GM21447 (cell line): ENCODE measurements around the gene KBTBD12.
"Not testable (repeated sequence)": the region's sequence is repeated elsewhere in the genome, so short reads cannot be mapped to it uniquely, and the experiment has no call there.

ENCODE experiments used
- ATAC-seq: cut with Tn5 transposase; IDR thresholded peaks from one replicate; pipeline ENCODE4 v1.9.1; 2021; ENCODE audit not compliant: unreplicated experiment

KBTBD12 gene

DNA sequence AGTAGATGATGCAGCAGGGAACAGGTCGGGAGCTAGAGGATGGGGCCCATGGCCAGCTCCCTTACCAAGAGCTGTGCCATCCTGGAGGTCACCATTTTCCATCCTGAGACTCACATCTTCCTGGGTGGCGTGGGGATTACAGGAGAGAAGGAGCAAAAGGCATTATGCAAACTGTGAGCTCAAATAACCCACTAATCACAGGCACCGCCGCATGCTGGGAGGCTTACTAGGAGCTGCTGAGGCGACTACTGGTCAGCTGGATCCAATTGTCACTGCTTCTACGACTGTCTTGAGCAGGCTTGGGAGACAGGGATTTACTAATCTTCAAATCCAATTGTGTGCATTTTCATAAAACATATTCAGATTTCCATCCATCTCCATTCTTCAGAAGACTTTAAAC is 12.5 kb upstream of the KBTBD12 start:
- no peak for ATAC-seq

DNA sequence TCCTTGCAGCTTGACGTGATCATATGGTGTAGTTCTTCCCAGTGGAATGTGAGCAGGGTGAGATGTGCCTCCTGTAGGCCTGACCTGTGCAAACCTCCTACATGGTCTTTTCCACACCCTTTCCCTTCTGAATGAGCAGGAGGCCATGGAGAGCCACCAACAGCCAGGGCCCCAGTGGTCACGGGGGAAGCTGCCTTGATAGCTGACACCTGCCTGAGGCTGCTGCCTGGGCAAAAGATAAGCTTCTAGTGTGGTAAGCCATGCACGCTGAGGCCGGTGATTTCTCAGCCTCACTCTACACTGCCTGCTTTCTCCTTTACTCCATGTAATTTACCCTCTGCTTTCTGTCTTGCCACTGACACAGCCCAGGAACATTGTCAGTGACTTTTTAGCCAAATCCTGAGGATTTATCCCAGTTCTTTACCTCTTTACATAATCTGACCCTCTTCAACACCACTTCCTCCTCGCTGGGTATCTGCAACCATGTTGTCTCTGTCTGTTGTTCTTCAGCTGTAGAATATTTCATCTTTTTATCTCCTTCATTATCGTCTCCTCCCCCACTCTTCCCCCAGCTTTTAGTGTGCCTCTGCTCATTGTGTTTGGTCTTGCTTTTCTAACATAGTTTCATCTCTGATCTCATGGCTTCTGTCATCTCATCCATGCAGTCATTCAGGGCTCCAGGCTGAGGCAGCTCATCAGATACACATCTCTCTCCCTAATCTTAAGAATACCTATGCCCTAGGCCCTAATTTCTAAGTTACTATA is 11.2 kb upstream of the KBTBD12 start:
- ATAC-seq, result no peak

DNA sequence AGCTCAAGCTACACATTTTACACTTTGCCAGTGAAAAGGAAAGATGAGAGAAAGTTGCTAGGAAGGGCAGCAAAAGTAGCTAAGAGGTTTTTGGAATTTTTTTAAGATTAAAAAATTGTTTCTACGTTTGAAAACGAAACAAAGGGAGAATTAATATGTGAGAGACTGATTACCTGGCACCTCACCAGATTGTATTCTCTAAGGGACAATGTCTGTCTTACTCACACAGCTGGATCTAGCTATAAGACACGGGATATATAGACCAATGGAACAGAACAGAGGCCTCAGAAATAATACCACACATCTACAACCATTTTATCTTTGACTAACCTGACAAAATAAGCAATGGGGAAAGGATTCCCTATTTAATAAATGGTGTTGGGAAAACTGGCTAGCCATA is 9.5 kb upstream of the KBTBD12 start:
- no peak for ATAC-seq

DNA sequence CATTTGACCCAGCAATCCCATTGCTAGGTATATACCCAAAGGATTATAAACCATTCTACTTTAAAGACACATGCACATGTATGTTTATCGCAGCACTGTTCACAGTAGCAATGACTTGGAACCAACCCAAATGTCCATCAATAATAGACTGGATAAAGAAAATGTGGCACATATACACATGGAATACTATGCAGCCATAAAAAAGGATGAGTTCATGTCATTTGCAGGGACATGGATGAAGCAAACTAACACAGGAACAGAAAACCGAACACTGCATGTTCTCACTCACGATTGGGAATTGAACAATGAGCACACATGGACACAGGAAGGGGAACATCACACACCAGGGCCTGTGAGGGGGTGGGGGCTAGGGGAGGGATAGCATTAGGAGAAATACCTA is 8.4 kb upstream of the KBTBD12 start:
- not testable (repeated sequence) for ATAC-seq

DNA sequence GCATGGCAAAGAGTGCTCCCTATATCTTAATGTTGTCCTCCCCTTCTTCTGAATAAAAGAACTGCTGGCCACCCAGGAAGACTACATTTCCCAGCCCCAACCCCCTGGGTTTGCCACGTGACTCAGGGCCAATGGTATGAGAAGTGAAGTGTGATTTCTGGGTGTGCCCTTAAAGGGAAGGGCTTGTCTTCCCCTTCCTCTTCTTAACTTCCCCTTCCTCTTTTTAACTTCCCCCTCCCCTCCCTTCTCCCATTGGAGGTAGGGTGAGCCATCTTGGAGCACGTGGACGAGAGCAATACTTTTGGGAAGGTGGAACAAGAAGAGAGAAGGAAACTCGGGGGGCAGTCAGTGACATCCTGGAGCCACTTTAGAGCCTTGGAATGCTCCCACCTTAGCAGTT is 6.8 kb upstream of the KBTBD12 start:
- ATAC-seq, result no peak

DNA sequence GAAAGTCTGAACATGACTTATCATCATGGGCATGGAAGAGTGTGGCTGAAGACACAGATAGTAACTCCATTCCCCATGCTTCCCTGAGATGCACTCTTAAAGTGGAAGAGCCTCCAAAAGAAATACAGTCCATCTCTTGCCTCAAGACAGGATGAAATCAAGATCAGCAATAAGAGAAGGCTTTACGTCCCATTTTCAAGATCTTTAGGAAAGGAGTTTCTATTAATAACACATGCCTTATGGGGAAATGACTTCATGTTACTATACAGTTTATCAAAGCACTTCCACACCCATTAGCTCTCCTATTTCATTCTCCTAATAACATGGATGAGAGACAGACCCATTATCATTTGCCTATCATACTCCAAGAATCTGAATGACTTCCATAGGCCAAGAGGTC is 6.1 kb upstream of the KBTBD12 start:
- ATAC-seq, result no peak

DNA sequence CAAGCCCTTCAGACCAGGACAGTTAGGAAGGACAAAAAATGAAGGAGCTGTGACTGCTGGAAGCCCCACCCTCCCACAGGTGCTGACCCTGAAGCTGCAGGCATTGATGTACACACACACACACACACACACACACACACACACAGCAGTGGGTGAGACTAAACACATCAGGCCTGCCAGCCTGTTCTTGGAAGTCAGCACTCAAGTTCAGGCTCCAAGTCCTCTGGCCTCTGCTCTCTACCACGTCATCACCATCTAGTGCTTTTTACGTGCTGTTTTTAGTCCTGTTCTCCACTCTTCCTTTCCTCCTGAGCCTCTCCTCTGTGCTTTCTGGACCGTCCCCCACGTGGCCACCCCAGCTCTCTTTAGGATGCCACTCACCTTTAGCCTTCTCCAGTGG is 5.4 kb upstream of the KBTBD12 start:
- ATAC-seq, result no peak

DNA sequence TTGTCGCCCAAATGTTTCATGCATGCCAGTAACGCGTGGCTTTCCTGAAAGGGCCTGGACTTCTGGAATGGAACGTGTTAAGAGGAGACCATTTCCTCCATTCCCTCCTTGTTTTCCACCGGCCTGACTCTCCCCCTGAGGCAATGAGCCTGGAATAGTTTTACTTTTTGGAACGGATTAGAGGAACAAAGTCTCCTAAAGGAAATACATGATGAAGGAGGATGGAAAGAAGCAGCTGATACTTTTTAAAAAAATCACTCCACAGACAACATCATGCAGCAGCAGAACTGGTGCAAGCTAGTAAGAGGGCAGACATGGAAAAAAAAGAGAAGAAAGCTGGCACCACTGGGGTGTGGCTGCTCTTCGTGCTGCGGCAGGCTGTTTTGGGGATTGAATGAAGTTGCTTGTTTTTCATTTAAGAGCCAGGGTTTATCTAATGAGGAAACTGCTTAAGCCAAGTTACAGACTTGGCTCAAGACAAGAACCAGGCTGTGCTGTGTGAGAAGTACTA is 3.6 kb upstream of the KBTBD12 start:
- no peak for ATAC-seq

DNA sequence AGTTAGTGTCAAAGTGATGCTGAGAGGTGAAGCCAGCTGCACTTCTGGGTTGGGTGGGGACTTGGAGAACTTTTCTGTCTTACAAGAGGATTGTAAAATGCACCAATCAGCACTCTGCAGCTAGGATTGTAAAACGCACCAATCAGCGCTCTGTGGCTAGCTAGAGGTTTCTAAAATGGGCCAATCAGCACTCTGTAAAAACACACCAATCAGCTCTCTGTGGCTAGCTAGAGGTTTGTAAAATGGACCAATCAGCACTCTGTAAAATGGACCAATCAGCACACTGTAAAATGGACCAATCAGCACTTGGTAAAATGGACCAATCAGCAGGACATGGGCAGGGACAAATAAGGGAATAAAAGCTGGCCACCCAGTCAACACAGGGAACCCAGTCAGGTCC is 1.2 kb upstream of the KBTBD12 start:
- not testable (repeated sequence) for ATAC-seq

DNA sequence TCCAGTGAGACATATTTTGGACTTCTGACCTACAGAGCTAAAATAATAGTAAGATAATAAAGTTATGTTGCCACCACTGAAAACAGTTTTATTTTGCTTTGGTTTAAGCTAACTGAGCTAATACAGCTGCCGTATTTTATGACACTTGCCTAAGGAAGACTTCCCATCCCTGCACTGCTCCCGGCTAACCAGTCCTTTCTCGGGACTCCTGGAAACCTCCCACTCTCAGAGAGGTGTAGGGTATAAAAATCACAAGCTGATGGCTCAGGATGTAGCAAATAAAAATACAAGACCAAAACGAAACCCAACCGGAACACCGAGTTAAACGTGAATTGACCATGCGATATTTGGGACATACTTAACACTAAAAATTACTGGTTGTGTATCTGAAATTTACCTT is 448 bp upstream of the KBTBD12 start:
- no peak for ATAC-seq

DNA sequence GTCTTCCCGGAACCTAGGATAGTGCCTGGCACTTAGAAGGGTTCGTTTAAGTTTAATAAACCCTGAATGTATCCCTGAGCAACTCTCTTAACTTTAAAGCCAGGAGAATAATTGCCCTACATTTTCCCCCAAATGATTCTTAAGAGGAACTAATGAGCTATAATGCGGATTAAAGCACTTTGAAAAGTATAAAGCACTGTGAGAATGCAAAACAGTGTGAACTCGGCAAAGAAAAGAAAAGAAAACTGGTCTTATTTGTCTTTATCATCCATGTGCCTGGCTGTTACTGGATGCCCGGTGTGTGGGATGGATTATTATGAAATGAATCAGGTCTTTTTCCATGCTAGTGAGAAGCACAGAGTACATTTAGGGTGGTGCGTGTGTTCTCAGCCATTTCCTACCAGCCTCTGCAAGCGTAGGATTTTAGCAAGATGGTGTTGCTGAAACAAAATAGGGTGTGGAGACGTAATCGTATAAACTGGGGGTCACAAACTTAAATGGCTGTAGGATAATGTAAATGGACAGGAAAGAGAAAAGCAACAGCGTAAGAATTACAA is 983 bp downstream of the KBTBD12 start:
- ATAC-seq, result no peak

DNA sequence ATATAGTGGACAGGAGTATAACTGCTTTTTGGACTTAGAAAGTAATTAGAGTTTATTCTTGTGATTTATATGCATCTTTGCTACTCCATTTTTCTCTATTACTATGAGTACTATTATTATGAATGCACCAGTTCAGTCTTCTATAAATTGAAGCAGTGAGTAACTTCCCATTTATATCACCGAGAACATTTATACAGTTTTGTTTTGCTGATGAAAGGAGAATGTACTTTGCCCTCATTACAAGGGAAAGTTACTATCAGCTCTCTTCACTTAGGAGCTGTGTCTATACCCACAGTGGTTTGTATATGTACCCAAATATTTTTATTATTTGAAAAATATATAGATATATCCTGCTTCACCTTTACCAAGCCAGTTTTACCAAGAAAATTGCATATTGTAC is 5.7 kb downstream of the KBTBD12 start:
- no peak for ATAC-seq

DNA sequence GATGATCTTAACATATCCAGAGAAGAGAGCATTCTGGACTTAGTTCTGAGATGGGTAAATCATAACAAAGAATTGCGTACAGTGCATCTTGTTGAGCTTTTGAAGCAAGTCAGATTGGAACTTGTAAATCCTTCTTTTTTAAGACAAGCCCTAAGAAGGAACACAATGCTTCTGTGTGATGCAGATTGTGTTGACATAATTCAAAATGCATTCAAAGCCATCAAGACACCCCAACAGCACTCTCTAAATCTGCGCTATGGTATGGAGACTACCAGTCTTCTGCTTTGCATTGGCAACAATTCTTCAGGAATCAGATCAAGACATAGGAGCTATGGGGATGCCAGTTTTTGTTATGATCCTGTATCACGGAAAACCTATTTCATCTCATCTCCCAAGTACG is 8.6 kb downstream of the KBTBD12 start:
- no peak for ATAC-seq

DNA sequence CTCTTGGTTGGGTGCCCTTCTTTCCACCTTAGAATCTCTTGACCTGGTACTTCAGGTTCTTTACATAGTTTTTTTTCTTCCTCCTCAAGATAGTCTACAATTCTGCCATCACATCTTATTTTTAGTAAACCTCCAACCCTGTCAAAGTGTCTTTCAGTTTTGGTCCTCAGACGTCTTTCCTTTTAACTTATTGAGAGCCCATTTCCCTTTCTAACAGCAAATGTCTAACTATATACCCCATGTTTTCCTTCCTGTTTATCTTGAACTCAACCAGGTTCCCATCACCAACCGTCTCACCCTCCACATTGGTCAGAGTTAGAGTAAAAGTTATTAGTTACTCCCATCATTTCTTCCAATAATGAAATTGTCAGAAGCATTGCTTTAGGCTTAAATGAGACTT is 10.4 kb downstream of the KBTBD12 start:
- no peak for ATAC-seq

DNA sequence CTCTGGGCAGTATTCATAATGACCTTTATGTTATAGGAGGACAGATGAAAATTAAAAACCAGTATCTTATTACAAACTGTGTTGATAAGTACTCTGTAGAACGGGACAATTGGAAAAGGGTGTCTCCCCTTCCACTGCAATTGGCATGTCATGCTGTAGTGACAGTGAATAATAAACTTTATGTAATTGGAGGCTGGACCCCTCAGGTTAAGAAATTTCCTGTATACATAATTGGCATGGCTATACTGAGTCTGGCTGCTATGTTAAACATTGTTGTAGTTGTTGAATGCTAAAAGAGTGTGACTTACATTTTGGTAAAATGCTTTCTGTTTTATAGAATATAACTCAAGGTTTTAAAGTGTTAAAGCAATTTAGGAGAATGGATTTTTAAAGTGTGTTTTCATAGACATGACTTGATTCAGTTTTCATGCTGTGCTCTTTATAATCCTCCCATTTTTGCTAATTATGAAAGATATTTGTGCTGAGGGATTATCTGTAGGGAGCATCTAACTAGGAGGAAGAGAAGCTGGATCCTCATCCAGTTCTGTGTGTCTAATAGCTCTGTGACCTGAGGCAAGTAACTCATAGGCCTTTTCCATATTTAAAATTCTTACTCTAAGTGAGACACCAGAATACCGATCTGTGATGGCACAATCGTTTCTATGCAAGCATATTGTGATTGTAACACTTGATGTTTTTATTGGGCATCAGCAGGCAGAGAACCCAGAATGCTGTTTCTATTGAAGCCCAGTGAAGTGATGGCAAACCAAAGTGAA is 13.0 kb downstream of the KBTBD12 start:
- ATAC-seq, result no peak

DNA sequence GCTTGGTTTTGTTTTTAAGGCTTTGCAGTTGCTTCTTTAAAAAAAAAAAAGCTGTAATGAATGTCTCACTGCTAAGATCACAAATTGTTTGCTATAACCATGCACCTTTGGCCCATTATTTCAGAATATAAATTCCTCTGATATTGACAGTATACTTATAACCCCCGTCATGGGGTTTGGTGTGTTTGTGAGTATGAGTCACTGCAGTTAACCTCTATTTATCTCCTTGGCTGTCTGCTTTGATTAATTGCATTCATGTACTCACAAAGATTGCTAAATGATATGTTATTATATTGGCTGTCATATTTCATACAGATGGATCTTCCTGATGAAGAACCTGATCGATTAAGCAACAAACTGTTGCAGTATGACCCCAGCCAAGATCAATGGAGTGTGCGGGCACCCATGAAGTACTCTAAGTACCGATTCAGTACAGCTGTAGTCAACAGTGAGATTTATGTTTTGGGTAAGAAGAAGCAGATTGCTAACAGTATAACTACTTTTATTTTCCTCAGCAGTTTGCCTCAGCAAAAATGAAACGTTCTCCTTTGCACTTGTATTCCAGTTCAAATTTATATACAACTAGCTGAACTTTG is 14.9 kb downstream of the KBTBD12 start:
- no peak for ATAC-seq

DNA sequence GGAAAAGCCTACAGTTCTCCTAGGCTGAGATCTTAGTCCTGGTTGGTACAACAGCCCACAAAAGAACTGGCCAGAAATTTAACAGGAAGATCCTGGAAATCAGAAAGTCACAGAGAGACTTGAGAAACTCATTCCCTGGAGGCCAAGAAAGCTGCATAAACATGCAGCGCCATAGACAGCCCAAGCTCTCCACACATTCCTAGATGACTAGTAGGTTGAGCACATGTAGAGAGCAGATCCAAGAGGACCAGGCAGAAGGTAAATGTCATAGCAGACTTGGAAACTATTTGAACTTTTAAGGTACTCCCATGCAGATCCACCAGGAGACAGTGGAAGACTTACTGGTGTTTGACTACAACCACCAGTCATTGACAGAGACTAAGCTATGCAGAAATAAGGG is 18.4 kb downstream of the KBTBD12 start:
- no peak for ATAC-seq

DNA sequence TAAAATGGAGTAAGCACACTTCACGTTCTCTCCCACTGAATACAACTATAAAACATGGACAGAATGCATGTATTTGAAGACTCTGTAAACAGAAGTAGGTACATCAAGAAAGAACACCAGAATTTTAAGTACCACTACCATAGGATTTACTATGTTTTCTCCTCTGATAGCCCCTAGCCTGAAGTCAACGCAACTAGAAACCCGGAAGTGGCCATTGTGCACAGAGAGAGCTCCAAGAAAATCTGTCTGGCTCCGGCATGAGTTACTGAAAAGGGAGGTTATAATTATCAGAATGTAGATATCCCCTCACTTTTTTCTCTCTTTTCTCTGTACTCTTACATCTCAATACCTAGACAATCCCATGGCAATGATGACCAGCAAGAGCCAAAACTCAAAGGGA is 23.8 kb downstream of the KBTBD12 start:
- ATAC-seq, result no peak

DNA sequence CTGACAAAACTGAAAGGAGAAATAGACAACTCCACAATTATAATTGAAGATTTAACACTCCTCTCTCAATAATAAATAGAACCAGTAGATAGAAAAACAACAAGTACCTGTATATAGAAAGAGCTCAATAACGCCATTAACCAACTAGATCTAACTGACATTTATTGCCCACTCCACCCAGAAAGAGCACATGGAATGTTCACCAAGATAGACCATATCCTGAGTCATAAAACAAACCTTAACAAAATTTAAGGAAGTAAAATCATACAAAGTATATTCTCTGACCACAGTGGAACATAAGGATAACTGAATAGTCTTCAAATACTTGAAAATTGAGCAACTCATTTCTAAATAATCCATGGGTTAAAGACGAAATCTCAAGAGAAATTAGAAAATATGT is 25.1 kb downstream of the KBTBD12 start:
- ATAC-seq, result no peak

DNA sequence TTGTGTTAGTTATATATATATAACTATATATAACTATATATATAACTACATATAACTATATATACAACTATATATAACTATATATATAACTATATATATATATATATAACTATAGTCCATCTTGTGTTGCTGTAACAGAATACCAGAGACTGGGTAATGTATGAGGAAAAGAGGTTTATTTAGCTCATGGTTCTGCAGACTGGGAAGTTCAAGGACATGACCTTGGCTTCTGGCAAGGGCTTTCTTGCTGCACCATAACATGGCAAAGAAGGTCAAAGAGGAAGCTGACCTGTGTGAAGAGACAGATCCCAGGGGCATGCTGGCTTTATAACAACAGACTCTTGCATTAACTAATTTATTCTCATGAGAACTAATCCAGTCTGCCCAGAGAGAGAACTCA is 27.6 kb downstream of the KBTBD12 start:
- no peak for ATAC-seq

DNA sequence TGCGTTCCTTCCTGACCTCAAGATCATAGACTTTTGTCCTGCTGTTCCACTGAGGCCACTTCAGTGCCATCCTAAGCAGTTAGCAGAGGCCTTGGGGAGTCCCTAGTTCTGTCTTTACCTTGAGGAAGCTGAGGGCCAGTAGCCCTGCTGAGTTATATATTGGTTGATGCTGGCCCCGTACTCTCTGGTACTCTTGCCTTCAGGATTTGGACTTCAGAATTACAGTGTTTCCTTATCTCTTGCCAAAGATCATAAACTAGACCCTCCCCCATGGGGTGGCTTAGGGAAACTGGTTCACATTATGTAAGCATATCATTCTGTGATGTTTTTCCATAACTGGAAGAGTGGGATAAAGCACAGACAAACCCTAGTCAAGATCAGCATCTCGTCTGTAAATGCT is 33.2 kb downstream of the KBTBD12 start:
- ATAC-seq, result no peak
